IMR-90 (cell line): Measurements from ENCODE around the gene MAP4. TPM values are rescaled to one million over a fixed set of nuclear protein-coding genes. Genes with fewer than 3 reads are reported as not detected.

Experiments used
- ATAC-seq: fragments of 200-7000 bp; cut with Tn5 transposase; 2 replicates; pipeline ENCODE4 v1.9.1; 2020; ENCODE audit warnings: low read depth, mild to moderate bottlenecking, moderate library complexity
- BruUV-seq: library from RNA; stranded (reverse); fragments of 400-500 nt; replicated peaks from 2 replicates; lab custom pipeline; 2021; lab: Mats Ljungman, UMichigan
- CTCF ChIA-PET: fragments of 300-600 bp; formaldehyde crosslinking; extraction: SDS; loops from one replicate; lab custom pipeline; 2021; ENCODE audit warnings: antibody characterized with exemption; lab: Yijun Ruan, JAX
- POLR2A ChIA-PET: fragments of 300-600 bp; sonication (Branson Sonifier 250); formaldehyde crosslinking; loops from one replicate; lab custom pipeline; 2022; ENCODE audit warnings: antibody characterized with exemption; ENCODE audit not compliant: unreplicated experiment; lab: Charles Lee
- DNase-seq: peaks from one replicate; pipeline ENCODE4 v3.0.0; 2013
- H2AFZ ChIP-seq: replicated peaks from 2 replicates; pipeline ENCODE3; 2013; ENCODE audit warnings: low read length, mild to moderate bottlenecking; ENCODE audit not compliant: poor library complexity
- H2AK5ac ChIP-seq: 2 replicates; pipeline ENCODE4 v1.6.1; 2013; ENCODE audit warnings: low read depth, low read length, inconsistent platforms
- H2AK9ac ChIP-seq: replicated peaks from 2 replicates; pipeline ENCODE3; 2013; ENCODE audit warnings: mild to moderate bottlenecking, low read depth, low read length, moderate library complexity; ENCODE audit not compliant: poor library complexity
- H2BK120ac ChIP-seq: 2 replicates; pipeline ENCODE4 v1.6.1; 2013; ENCODE audit warnings: low read depth, low read length, inconsistent platforms
- H2BK15ac ChIP-seq: 3 replicates; pipeline ENCODE4 v1.6.1; 2013; ENCODE audit warnings: low read depth, low read length, inconsistent platforms
- H2BK20ac ChIP-seq: 2 replicates; pipeline ENCODE4 v1.6.1; 2013; ENCODE audit warnings: low read depth, mild to moderate bottlenecking, inconsistent platforms, low read length, moderate library complexity
- H2BK5ac ChIP-seq: 2 replicates; pipeline ENCODE4 v1.6.1; 2013; ENCODE audit warnings: mild to moderate bottlenecking, low read depth, low read length, inconsistent platforms; ENCODE audit not compliant: poor library complexity, severe bottlenecking
- H3K14ac ChIP-seq: replicated peaks from 2 replicates; pipeline ENCODE4 v1.6.1; 2013; ENCODE audit warnings: low read depth, low read length, inconsistent platforms
- H3K18ac ChIP-seq: 2 replicates; pipeline ENCODE4 v1.6.1; 2013; ENCODE audit warnings: low read depth, low read length, control low read depth
- H3K23ac ChIP-seq: 2 replicates; pipeline ENCODE4 v1.6.1; 2013; ENCODE audit warnings: low read depth, low read length, inconsistent platforms
- H3K27ac ChIP-seq: 2 replicates; pipeline ENCODE4 v1.5.1; 2013; ENCODE audit warnings: mild to moderate bottlenecking, control low read depth, low read length; ENCODE audit not compliant: insufficient read depth
- H3K27me3 ChIP-seq: 2 replicates; pipeline ENCODE4 v1.6.1; 2013; ENCODE audit warnings: low read length; ENCODE audit not compliant: control insufficient read depth, insufficient read depth
- H3K36me3 ChIP-seq: 2 replicates; pipeline ENCODE4 v1.6.1; 2013; ENCODE audit warnings: low read length, mixed read lengths; ENCODE audit not compliant: control insufficient read depth, insufficient read depth
- H3K4ac ChIP-seq: 2 replicates; pipeline ENCODE4 v1.6.1; 2013; ENCODE audit warnings: low read depth, low read length, inconsistent platforms
- H3K4me1 ChIP-seq: 2 replicates; pipeline ENCODE4 v1.6.1; 2013; ENCODE audit warnings: low read length, mixed read lengths; ENCODE audit not compliant: control insufficient read depth, insufficient read depth
- H3K4me2 ChIP-seq: 2 replicates; pipeline ENCODE4 v1.6.1; 2013; ENCODE audit warnings: low read depth, mild to moderate bottlenecking, control low read depth, low read length, moderate library complexity
- H3K4me3 ChIP-seq: 2 replicates; pipeline ENCODE4 v1.5.1; 2013; ENCODE audit warnings: low read depth, mild to moderate bottlenecking, control low read depth, low read length, moderate library complexity; ENCODE audit not compliant: insufficient read depth
- H3K56ac ChIP-seq: 2 replicates; pipeline ENCODE4 v1.6.1; 2013; ENCODE audit warnings: low read length, inconsistent platforms; ENCODE audit not compliant: insufficient read depth; ENCODE audit errors: extremely low read depth
- H3K79me1 ChIP-seq, 2 experiments: 2 replicates each; pipeline ENCODE4 v1.6.1; 2013; ENCODE audit warnings: low read length in 2 of 2, inconsistent platforms in 1 of 2, low read depth in 1 of 2
- H3K9ac ChIP-seq: 2 replicates; pipeline ENCODE4 v1.6.1; 2013; ENCODE audit warnings: low read depth, low read length, control low read depth
- H3K9me1 ChIP-seq: 2 replicates; pipeline ENCODE4 v1.6.1; 2013; ENCODE audit warnings: low read length, inconsistent platforms; ENCODE audit not compliant: insufficient read depth
- H3K9me3 ChIP-seq: 2 replicates; pipeline ENCODE4 v1.6.1; 2013; ENCODE audit warnings: low read length; ENCODE audit not compliant: control insufficient read depth, insufficient read depth
- H4K20me1 ChIP-seq: 2 replicates; pipeline ENCODE4 v1.6.1; 2013; ENCODE audit warnings: low read length, inconsistent platforms; ENCODE audit not compliant: insufficient read depth
- H4K5ac ChIP-seq: 2 replicates; pipeline ENCODE4 v1.6.1; 2013; ENCODE audit warnings: mild to moderate bottlenecking, low read depth, low read length, control low read depth
- H4K8ac ChIP-seq, 2 experiments: 2 replicates each; pipeline ENCODE4 v1.6.1; 2013; ENCODE audit warnings: low read depth in 2 of 2, low read length in 2 of 2, control low read depth in 1 of 2, inconsistent platforms in 1 of 2
- H4K91ac ChIP-seq: 2 replicates; pipeline ENCODE4 v1.6.1; 2013; ENCODE audit warnings: low read depth, low read length, inconsistent platforms; ENCODE audit not compliant: insufficient read depth
- BHLHE40 ChIP-seq: fragments of 150-350 bp; IDR thresholded peaks from 2 replicates; pipeline ENCODE4 v1.6.1; 2016; ENCODE audit warnings: mild to moderate bottlenecking, low read depth, low read length
- CEBPB ChIP-seq: IDR thresholded peaks from 2 replicates; pipeline ENCODE4 v1.6.1; 2012; ENCODE audit warnings: low read depth, low read length, improper control_type of control experiment
- CHD1 ChIP-seq: IDR thresholded peaks from 2 replicates; pipeline ENCODE4 v1.6.1; 2012; ENCODE audit warnings: low read depth, low read length, improper control_type of control experiment
- FOS ChIP-seq: fragments of 150-350 bp; IDR thresholded peaks from 2 replicates; pipeline ENCODE4 v1.6.1; 2016; ENCODE audit warnings: low read depth, low read length
- MAFK ChIP-seq: IDR thresholded peaks from 2 replicates; pipeline ENCODE4 v1.6.1; 2012; ENCODE audit warnings: low read depth, low read length, improper control_type of control experiment
- MAZ ChIP-seq: IDR thresholded peaks from 2 replicates; pipeline ENCODE4 v1.6.1; 2012; ENCODE audit warnings: low read depth, mild to moderate bottlenecking, low read length, improper control_type of control experiment, moderate library complexity, borderline replicate concordance
- MXI1 ChIP-seq: IDR thresholded peaks from 2 replicates; pipeline ENCODE4 v1.6.1; 2012; ENCODE audit warnings: low read depth, mild to moderate bottlenecking, low read length, moderate library complexity, borderline replicate concordance
- NFE2L2 ChIP-seq: fragments of 150-350 bp; IDR thresholded peaks from 2 replicates; pipeline ENCODE4 v1.6.1; 2016; ENCODE audit warnings: low read depth, mild to moderate bottlenecking, low read length
- POLR2A ChIP-seq: IDR thresholded peaks from 2 replicates; pipeline ENCODE4 v1.6.1; 2012; ENCODE audit warnings: mild to moderate bottlenecking, low read depth, low read length
- RAD21 ChIP-seq: IDR thresholded peaks from 2 replicates; pipeline ENCODE4 v1.6.1; 2012; ENCODE audit warnings: low read length, improper control_type of control experiment
- RCOR1 ChIP-seq: IDR thresholded peaks from 2 replicates; pipeline ENCODE4 v1.6.1; 2012; ENCODE audit warnings: mild to moderate bottlenecking, low read length, improper control_type of control experiment; ENCODE audit not compliant: insufficient replicate concordance
- RFX5 ChIP-seq: IDR thresholded peaks from 2 replicates; pipeline ENCODE4 v1.8.0; 2012; ENCODE audit warnings: low read depth, mild to moderate bottlenecking, low read length, moderate library complexity
- SMC3 ChIP-seq: fragments of 150-350 bp; IDR thresholded peaks from 2 replicates; pipeline ENCODE4 v1.6.1; 2016; ENCODE audit warnings: low read depth, mild to moderate bottlenecking, antibody characterized with exemption, low read length, moderate library complexity
- USF2 ChIP-seq: fragments of 150-350 bp; IDR thresholded peaks from 2 replicates; pipeline ENCODE4 v1.6.1; 2017; ENCODE audit warnings: mild to moderate bottlenecking, antibody characterized with exemption, low read length, low read depth
- WGBS, 2 experiments: methylation state at CpG; one replicate each; pipeline versions ENCODE4 v1.1.5 to v1.1.7; 2013; ENCODE audit warnings: missing lambda C conversion rate in 2 of 2; ENCODE audit not compliant: insufficient read length in 1 of 2; ENCODE audit errors: extremely low coverage in 2 of 2; 5-methylcytosine and 5-hydroxymethylcytosine counted together
- dilution Hi-C: fragments of 300-500 bp; cut with HindIII; formaldehyde crosslinking; loops from one replicate; pipeline ENCODE4 v1.14.3; 2018; ENCODE audit warnings: low sequenced_read_pairs; ENCODE audit not compliant: unreplicated experiment
- in situ Hi-C: fragments of 300-500 bp; cut with MboI; formaldehyde crosslinking; loops from 3 replicates; pipeline ENCODE4 v1.14.3; 2019; ENCODE audit warnings: low sequenced_read_pairs, inconsistent platforms, mixed read lengths
- intact Hi-C: fragments of 100-400 bp; cut with micrococcal nuclease; formaldehyde crosslinking; loops from 2 replicates; pipeline ENCODE4 v1.10.0; 2022
- polyA plus RNA-seq, 3 experiments: library from polyadenylated mRNA; depleted of rRNA; stranded (reverse); fragments of >200 nt; gene quantifications; 2 replicates each; pipeline ENCODE4 v1.2.3, GENCODE V29; 2012; ENCODE audit warnings: low replicate concordance in 1 of 3
- total RNA-seq: library from RNA; depleted of rRNA; stranded (reverse); fragments of >200 nt; gene quantifications from 2 replicates; pipeline ENCODE4 v1.2.3, GENCODE V29; 2012
- TF ChIP-seq, protein P1 (sequence below): fragments of 150-350 bp; IDR thresholded peaks from 2 replicates; pipeline ENCODE4 v1.6.1; 2016; ENCODE audit warnings: low read depth, mild to moderate bottlenecking, low read length, moderate library complexity, borderline replicate concordance
- TF ChIP-seq, protein P2 (sequence below): conservative IDR thresholded peaks from 2 replicates; pipeline ENCODE4 v1.5.1; 2012; ENCODE audit warnings: mild to moderate bottlenecking, low read depth, low read length, improper control_type of control experiment

MAP4 gene
- total and polyA plus RNA-seq, 2 of the 4 experiments (the other 2 are of a cell fraction) = 87.8 to 216 TPM

DNA sequence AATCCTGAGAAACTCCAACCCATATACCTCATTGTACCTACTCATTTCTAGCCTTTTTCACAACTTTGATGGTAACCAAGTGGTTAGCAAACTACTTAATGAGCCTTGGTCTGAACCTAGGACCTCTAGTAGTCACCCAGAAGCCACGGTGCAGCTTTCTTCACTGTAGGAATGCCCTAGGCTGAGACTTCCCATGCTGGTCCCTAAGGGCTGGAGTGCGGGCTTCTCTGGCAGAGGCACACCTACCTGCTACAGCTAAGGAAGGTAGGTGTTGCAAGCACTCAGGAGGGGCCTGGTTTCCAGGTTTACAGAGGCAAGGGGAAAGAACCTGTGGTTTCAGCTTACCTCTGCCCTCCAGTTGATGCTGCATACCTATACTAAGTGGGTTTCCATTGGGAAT is 147.9 kb downstream of the MAP4 start:
- TF ChIP-seq USF2 = no peak
- no peak for TF ChIP-seq FOS
- no peak for TF ChIP-seq CEBPB
- TF ChIP-seq RFX5 = no peak
- no peak for TF ChIP-seq SMC3
- TF ChIP-seq MXI1 = no peak
- TF ChIP-seq MAFK = no peak
- TF ChIP-seq CHD1 = no peak
- no peak for TF ChIP-seq RAD21
- no peak for TF ChIP-seq MAZ
- TF ChIP-seq RCOR1 = no peak
- TF ChIP-seq, protein P1, sequence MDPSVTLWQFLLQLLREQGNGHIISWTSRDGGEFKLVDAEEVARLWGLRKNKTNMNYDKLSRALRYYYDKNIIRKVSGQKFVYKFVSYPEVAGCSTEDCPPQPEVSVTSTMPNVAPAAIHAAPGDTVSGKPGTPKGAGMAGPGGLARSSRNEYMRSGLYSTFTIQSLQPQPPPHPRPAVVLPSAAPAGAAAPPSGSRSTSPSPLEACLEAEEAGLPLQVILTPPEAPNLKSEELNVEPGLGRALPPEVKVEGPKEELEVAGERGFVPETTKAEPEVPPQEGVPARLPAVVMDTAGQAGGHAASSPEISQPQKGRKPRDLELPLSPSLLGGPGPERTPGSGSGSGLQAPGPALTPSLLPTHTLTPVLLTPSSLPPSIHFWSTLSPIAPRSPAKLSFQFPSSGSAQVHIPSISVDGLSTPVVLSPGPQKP = no peak
- TF ChIP-seq BHLHE40 = no peak
- TF ChIP-seq POLR2A = no peak
- TF ChIP-seq NFE2L2 = no peak
- TF ChIP-seq, protein P2, sequence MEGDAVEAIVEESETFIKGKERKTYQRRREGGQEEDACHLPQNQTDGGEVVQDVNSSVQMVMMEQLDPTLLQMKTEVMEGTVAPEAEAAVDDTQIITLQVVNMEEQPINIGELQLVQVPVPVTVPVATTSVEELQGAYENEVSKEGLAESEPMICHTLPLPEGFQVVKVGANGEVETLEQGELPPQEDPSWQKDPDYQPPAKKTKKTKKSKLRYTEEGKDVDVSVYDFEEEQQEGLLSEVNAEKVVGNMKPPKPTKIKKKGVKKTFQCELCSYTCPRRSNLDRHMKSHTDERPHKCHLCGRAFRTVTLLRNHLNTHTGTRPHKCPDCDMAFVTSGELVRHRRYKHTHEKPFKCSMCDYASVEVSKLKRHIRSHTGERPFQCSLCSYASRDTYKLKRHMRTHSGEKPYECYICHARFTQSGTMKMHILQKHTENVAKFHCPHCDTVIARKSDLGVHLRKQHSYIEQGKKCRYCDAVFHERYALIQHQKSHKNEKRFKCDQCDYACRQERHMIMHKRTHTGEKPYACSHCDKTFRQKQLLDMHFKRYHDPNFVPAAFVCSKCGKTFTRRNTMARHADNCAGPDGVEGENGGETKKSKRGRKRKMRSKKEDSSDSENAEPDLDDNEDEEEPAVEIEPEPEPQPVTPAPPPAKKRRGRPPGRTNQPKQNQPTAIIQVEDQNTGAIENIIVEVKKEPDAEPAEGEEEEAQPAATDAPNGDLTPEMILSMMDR = no peak

More for the DNA sequence above, 147.9 kb downstream of the MAP4 start:
- no peak overlapping the region for H2BK120ac ChIP-seq
- H2AK5ac ChIP-seq = no peak overlapping the region
- H3K9me3 ChIP-seq = no peaks in the 10 kb centered on the region
- H4K20me1 ChIP-seq = peaks cover 8% of the 10 kb centered on the region
- H2BK15ac ChIP-seq = no peak overlapping the region
- H3K23ac ChIP-seq = no peak overlapping the region
- H4K8ac ChIP-seq = no peak overlapping the region
- DNase-seq = no peak
- intact Hi-C loops (no loop called here), dilution Hi-C loops (no loop called here), in situ Hi-C loops (loop anchor here (10.0 kb wide), 1 partner anchor 286 kb away; no protein-coding TSS in a partner anchor)
- no peak overlapping the region for H2AFZ ChIP-seq
- H3K36me3 ChIP-seq = peaks cover 83% of the 10 kb centered on the region
- no peak overlapping the region for H3K27ac ChIP-seq
- no peak overlapping the region for H4K5ac ChIP-seq
- H3K9ac ChIP-seq = no peak overlapping the region
- H3K4ac ChIP-seq = no peak overlapping the region
- H3K27me3 ChIP-seq = no peaks in the 10 kb centered on the region
- no peak overlapping the region for H2AK9ac ChIP-seq
- peaks cover 44 to 65% of the 10 kb centered on the region in 2 experiments for H3K79me1 ChIP-seq
- H3K56ac ChIP-seq = no peak overlapping the region
- H3K9me1 ChIP-seq = no peaks in the 10 kb centered on the region; the same call in 1 of the 2 replicates
- no peak overlapping the region for H2BK5ac ChIP-seq
- CTCF ChIA-PET = no interaction called here
- POLR2A ChIA-PET = no interaction called here
- no peak overlapping the region for H3K18ac ChIP-seq
- no peak overlapping the region for H3K4me2 ChIP-seq
- BruUV-seq = no TSS peak
- H4K91ac ChIP-seq = no peak overlapping the region
- no peak overlapping the region for H3K14ac ChIP-seq
- no CpG with 5 or more reads among the region's 2 CpGs for WGBS, 2 experiments
- no peak overlapping the region for H2BK20ac ChIP-seq
- ATAC-seq = no peak
- H3K4me3 ChIP-seq = no peak overlapping the region
- no peaks in the 10 kb centered on the region for H3K4me1 ChIP-seq
